Cardiac muscle cell (in vitro differentiated cells and primary cell): ENCODE measurements around the gene PRPF40A. TPM values are rescaled to one million over a fixed set of nuclear protein-coding genes. Genes with fewer than 3 reads are reported as not detected.
"Not testable (repeated sequence)": the region's sequence is repeated elsewhere in the genome, so short reads cannot be mapped to it uniquely, and the experiment has no call there.

Experiments used
- DNase-seq, 2 donors: peaks; one replicate each; pipeline versions ENCODE4 v3.0.0 to v3.0.0-alpha.2; 2010 to 2017; ENCODE audit warnings: low read depth in 1 of 2, low spot score in 1 of 2
- H3K27ac ChIP-seq: fragments of 200-600 bp; sonication (generic); 2 replicates; pipeline ENCODE4 v1.5.1; 2016
- H3K27me3 ChIP-seq: fragments of 200-600 bp; sonication (generic); 2 replicates; pipeline ENCODE4 v1.6.0; 2016; ENCODE audit warnings: control low read depth
- H3K36me3 ChIP-seq: fragments of 200-600 bp; sonication (generic); 2 replicates; pipeline ENCODE4 v1.5.1; 2016; ENCODE audit warnings: control low read depth
- H3K4me1 ChIP-seq: fragments of 200-600 bp; sonication (generic); 2 replicates; pipeline ENCODE4 v1.8.1; 2017; ENCODE audit warnings: low read depth, mild to moderate bottlenecking, mixed run types
- H3K4me3 ChIP-seq: fragments of 200-600 bp; sonication (generic); 2 replicates; pipeline ENCODE4 v1.5.1; 2016; ENCODE audit warnings: mild to moderate bottlenecking
- H3K9me3 ChIP-seq: fragments of 200-600 bp; sonication (generic); 2 replicates; pipeline ENCODE4 v1.5.1; 2017; ENCODE audit warnings: low read depth, mild to moderate bottlenecking, control low read depth
- polyA plus RNA-seq: library from polyadenylated mRNA; unstranded; fragments of >200 nt; fragmentation: Nextera tagmentation; extraction: Ambion mirVana; gene quantifications from 2 replicates; pipeline ENCODE4 v1.2.1, GENCODE V29; 2016
- total RNA-seq: library from RNA; depleted of rRNA; stranded (reverse); fragments of >200 nt; gene quantifications from 2 replicates; pipeline ENCODE4 v1.2.3, GENCODE V29; 2016
- TF ChIP-seq, protein P1 (sequence below): IDR thresholded peaks from 2 replicates; pipeline ENCODE4 v1.5.1; 2012; ENCODE audit warnings: low read depth, mild to moderate bottlenecking, low read length

Gene PRPF40A
- total and polyA plus RNA-seq, 2 experiments from 2014 or later = 91.5 to 107 TPM

DNA sequence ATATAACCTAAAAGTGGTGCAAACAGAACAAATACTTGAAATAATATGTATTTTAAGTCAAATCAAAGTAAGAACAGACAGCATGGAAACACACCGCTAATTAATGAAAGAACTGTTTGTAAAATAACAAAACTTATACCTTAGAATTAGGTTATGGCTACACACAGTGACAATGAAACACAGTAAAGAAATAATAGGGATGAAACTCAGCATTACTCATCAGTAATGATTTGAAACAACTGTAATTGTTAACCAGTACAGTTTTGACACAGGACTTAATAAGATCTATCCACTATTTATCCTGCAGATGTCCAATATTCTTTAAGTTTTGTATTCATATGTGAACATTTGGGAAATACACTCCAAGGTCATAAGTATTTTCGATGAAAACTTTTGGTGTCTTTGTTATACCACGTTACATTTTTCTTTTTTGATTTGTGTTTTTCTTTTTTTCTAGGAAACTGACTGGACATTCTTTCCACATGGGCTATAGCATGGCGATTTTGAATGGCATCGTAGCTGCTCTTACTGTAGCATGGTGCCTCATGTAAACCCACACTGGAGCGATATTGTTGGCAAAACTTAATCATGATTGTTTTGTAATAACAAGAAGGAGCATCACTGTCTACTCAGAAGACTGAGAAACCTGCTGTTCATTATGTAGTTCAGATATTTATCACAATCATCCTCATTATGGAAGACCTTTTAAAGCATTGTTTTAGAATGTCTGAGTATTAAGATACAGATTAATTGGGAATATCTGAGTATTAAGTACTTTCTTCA lies 42.2 kb upstream of the PRPF40A start:
- TF ChIP-seq, protein P1, sequence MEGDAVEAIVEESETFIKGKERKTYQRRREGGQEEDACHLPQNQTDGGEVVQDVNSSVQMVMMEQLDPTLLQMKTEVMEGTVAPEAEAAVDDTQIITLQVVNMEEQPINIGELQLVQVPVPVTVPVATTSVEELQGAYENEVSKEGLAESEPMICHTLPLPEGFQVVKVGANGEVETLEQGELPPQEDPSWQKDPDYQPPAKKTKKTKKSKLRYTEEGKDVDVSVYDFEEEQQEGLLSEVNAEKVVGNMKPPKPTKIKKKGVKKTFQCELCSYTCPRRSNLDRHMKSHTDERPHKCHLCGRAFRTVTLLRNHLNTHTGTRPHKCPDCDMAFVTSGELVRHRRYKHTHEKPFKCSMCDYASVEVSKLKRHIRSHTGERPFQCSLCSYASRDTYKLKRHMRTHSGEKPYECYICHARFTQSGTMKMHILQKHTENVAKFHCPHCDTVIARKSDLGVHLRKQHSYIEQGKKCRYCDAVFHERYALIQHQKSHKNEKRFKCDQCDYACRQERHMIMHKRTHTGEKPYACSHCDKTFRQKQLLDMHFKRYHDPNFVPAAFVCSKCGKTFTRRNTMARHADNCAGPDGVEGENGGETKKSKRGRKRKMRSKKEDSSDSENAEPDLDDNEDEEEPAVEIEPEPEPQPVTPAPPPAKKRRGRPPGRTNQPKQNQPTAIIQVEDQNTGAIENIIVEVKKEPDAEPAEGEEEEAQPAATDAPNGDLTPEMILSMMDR = no peak
- Histone ChIP-seq H3K36me3 (peaks cover 5% of the 10 kb centered on the region), H3K4me3 (no peak overlapping the region)

GRCh38 chr2:152755029-152755428 lies 37.8 kb upstream of the PRPF40A start:
- peaks cover 4% of the 10 kb centered on the region for H3K36me3 ChIP-seq
- no peak overlapping the region for H3K4me3 ChIP-seq
- peak; percentile 42 to 52 for DNase-seq
- TF ChIP-seq, protein P1 = peak; percentile 56
- no peaks in the 10 kb centered on the region for H3K27me3 ChIP-seq
- H3K9me3 ChIP-seq = no peaks in the 10 kb centered on the region
- H3K4me1 ChIP-seq = no peaks in the 10 kb centered on the region
- H3K27ac ChIP-seq = no peak overlapping the region

More for the DNA sequence above, 42.2 kb upstream of the PRPF40A start:
- H3K27ac ChIP-seq = no peak overlapping the region
- DNase-seq = no peak
- no peaks in the 10 kb centered on the region for H3K4me1 ChIP-seq
- H3K9me3 ChIP-seq = no peaks in the 10 kb centered on the region
- no peaks in the 10 kb centered on the region for H3K27me3 ChIP-seq

- not testable (repeated sequence) for H3K9me3 ChIP-seq, H3K36me3 ChIP-seq, H3K27ac ChIP-seq, H3K27me3 ChIP-seq, H3K4me3 ChIP-seq, H3K4me1 ChIP-seq
- peak in 1 of 2 donors; percentile 62 for DNase-seq
These were observed 30.5 kb upstream of the PRPF40A start for GRCh38 chr2:152747751-152748150.

DNA sequence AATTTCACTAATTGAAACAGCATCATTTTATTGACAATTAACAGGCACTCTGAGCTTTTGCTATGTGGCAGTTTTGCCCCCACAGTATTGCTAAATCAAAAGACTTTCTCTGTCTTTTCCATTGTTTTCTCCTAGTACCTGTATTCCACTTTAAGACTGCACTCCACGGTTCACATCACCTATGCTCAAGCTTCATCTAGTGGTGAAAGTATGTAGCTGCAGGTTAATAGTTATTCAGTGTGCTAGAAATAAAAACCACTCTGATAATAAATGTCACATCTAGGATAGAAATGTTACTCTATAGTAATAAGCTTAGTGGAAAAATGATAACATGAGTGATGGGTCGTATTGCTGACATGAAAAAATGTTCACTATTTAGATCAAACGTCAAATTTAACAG lies 25.7 kb upstream of the PRPF40A start:
- no peaks in the 10 kb centered on the region for H3K4me1 ChIP-seq
- no peaks in the 10 kb centered on the region for H3K36me3 ChIP-seq
- DNase-seq = peak; percentile 16 to 28
- H3K27me3 ChIP-seq = no peaks in the 10 kb centered on the region
- H3K27ac ChIP-seq = no peak overlapping the region
- TF ChIP-seq, protein P1 = peak; percentile 54
- no peak overlapping the region for H3K4me3 ChIP-seq
- H3K9me3 ChIP-seq = no peaks in the 10 kb centered on the region

GRCh38 chr2:152740743-152741328 lies 23.6 kb upstream of the PRPF40A start:
- Histone ChIP-seq H3K4me1 (no peaks in the 10 kb centered on the region), H3K4me3 (no peak overlapping the region), H3K36me3 (peaks cover 12% of the 10 kb centered on the region), H3K9me3 (no peaks in the 10 kb centered on the region), H3K27ac (no peak overlapping the region), H3K27me3 (no peaks in the 10 kb centered on the region)
- DNase-seq = peak; percentile 10 to 77
- TF ChIP-seq, protein P1 = peak; percentile 83

DNA sequence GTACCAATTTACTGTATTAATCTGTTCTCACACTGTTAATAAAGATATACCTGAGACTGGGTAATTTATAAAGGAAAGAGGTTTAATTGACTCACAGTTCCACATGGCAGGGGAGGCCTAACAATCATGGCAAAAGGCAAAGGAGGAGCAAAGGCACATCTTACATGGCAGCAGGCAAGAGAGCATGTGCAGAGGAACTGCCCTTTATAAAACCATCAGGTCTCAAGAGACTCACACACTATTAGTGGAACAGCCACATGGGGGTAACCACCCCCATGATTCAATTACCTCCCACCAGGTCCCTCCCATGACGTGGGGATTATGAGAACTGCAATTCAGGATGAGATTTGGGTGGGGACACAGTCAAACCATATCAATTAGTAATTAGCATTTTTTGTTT lies 22.4 kb upstream of the PRPF40A start:
- not testable (repeated sequence) for H3K27me3 ChIP-seq

More for the DNA sequence above, 22.4 kb upstream of the PRPF40A start:
- H3K36me3 ChIP-seq = peaks cover 18% of the 10 kb centered on the region
- H3K9me3 ChIP-seq, DNase-seq, H3K27ac ChIP-seq, H3K4me1 ChIP-seq, H3K4me3 ChIP-seq: not testable (repeated sequence)
